ENCODE data around the gene STAT3. TPM values are rescaled to one million over a fixed set of nuclear protein-coding genes. Genes with fewer than 3 reads are reported as not detected.
"Not testable (repeated sequence)": the region's sequence is repeated elsewhere in the genome, so short reads cannot be mapped to it uniquely, and the experiment has no call there.

The STAT3 gene
- total RNA-seq, 2 donors from 2014 or later, result 346 to 380 TPM

DNA sequence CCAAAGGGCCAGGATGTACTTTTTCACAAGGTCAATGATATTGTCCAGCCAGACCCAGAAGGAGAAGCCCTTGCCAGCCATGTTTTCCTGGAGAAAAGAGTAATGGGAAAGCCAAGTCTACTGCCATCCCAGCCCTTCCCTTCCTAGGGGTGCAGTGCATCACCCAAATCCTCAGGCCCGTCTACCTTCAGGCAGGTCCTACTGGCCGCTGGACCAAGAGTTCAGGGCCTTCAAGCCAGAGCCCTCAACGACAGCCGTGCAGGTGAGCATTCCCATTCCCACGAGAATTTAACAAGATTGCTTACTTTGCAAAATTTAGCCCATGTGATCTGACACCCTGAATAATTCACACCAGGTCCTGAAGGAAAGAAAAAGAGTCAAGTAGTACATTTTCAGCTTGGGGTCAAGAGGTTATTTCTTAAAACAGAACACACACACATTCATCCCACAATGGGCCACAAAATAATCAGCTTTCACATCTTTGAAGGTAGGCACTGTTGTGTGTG lies 64.9 kb downstream of the STAT3 start:
- no peaks in the 10 kb centered on the region for H3K9me3 Mint-ChIP-seq
- ATAC-seq (replicated peaks in 1 of 2) (peak; percentile 8 to 10), DNase-seq (no peak)
- H3K27ac Mint-ChIP-seq, result peak overlapping the region; percentile 52
- peaks cover 31 to 66% of the 10 kb centered on the region in 2 donors for H3K36me3 Mint-ChIP-seq (ENCODE audit: insufficient read depth in 2 of 2)
- peak overlapping the region; percentile 9 to 20 for H3K4me3 Mint-ChIP-seq
- H3K27me3 Mint-ChIP-seq (ENCODE audit: low read depth), result no peaks in the 10 kb centered on the region
- H3K4me1 Mint-ChIP-seq (ENCODE audit: low read depth), result peaks cover 54% of the 10 kb centered on the region

DNA sequence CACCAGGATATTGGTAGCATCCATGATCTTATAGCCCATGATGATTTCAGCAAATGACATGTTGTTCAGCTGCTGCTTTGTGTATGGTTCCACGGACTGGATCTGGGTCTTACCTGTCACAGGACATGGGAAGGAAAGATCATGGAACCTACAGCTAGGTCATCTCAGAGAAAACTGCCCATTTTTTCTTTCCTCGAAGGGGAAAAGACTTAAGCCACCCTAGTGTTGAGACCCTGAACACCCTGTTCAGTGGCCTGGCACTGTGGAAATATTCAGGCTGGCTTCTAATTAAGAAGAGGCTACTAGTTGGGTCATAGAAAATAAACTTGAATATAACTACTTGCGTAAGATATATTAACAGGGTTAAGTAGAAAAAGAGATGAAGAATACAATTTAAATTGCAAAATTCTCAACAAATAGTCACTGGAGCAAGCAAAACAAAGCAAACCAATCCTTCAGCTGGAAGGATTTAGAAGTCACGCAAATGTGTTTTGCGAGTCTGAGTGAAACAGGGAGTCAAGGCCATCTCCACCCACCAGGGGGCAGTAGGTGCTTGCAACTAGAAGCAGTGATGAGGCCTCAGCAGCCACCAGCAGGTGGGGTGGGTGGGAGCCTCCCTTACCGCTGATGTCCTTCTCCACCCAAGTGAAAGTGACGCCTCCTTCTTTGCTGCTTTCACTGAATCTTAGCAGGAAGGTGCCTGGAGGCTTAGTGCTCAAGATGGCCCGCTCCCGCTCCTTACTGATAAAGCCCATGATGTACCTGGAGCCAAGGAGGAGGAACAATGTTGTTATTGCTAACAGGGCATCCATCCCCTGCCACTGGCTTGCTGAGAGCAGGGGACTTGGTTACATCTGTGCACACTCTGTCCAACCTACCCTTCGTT lies 65.6 kb downstream of the STAT3 start:
- ATAC-seq (replicated peaks in 1 of 2), result peak; percentile 88 to 90
- H3K27me3 Mint-ChIP-seq (ENCODE audit: low read depth), result no peaks in the 10 kb centered on the region
- peaks cover 31 to 68% of the 10 kb centered on the region in 2 donors for H3K36me3 Mint-ChIP-seq (ENCODE audit: insufficient read depth in 2 of 2)
- H3K9me3 Mint-ChIP-seq, result no peaks in the 10 kb centered on the region
- H3K4me1 Mint-ChIP-seq (ENCODE audit: low read depth), result peaks cover 59% of the 10 kb centered on the region
- peak overlapping the region; percentile 89 for H3K27ac Mint-ChIP-seq
- peak overlapping the region in 1 of 2 donors; percentile 24 for H3K4me3 Mint-ChIP-seq
- peak; percentile 94 for DNase-seq

DNA sequence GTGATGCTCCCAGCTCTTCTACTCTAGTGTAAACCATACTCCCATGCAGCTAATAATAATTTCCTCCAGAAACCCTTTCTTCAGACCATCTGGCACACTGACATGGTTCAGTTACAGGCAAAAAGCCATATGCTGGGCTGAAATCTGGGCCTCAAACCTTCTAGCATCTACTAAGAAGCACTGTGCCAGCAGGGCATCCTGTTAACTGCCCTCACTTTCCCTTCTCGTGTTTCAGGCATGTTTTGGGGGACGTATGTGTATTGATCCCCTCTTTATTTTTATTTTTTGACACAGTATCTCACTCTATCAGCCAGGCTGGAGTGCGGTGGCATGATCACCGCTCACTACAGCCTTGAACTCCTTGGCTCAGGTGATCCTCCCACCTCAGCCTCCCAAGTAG lies 66.7 kb downstream of the STAT3 start:
- Mint-ChIP-seq H3K4me3 (peak overlapping the region; percentile 36 to 39), H3K27ac (peak overlapping the region; percentile 89), H3K36me3 (ENCODE audit: insufficient read depth in 2 of 2) (peaks cover 36 to 70% of the 10 kb centered on the region in 2 donors), H3K4me1 (ENCODE audit: low read depth) (peaks cover 70% of the 10 kb centered on the region), H3K27me3 (ENCODE audit: low read depth) (no peaks in the 10 kb centered on the region), H3K9me3 (no peaks in the 10 kb centered on the region)
- no peak for DNase-seq
- no peak for ATAC-seq (replicated peaks in 1 of 2)

DNA sequence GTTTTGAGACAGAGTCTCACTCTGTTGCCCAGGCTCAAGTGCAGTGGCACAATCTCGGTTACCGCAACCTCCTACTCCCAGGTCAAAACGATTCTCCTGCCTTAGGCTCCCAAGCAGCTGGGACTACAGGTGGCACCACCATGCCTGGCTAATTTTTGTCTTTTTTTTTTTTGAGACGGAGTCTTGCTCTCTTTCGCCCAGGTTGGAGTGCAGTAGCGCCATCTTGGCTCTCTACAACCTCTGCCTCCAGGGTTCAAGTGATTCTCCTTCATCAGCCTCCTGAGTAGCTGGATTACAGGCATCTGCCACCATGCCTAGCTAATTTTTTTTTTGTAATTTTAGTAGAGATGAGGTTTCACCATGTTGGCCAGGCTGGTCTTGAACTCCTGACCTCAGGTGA lies 70.3 kb downstream of the STAT3 start:
- not testable (repeated sequence) for DNase-seq; H3K27me3 Mint-ChIP-seq (ENCODE audit: low read depth); H3K4me3 Mint-ChIP-seq; ATAC-seq (replicated peaks in 1 of 2); H3K9me3 Mint-ChIP-seq
- Mint-ChIP-seq H3K4me1 (ENCODE audit: low read depth) (peaks cover 92% of the 10 kb centered on the region), H3K36me3 (ENCODE audit: insufficient read depth in 2 of 2) (peaks cover 32 to 68% of the 10 kb centered on the region in 2 donors), H3K27ac (peak overlapping the region; percentile 15)

DNA sequence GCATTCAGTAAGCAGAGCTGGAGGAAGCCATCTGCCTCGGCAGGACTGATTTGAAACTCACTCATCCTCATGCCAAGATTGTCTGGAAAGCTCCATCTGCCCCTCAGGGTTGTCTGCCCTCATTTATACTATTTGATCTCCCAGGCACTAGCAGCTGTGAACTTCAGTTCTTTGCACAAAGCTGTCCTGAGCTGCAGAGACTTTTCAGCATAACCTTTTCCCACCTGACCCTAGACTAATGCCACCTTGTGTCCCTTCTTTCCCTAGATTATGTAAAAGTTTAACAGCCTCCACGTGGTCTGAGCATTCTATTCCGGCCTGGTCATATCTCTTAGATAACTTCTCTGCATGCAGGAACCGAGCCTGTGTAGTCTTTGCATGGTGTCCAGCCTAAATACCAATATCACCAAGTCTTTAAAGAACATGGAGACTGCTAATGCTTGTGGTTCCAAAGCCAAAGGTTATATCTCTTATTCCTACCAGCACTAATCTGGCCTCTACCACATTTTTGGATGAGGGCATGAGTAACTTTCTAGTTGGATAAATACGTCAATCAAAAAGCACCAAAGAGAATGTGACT lies 70.9 kb downstream of the STAT3 start:
- H3K36me3 Mint-ChIP-seq (ENCODE audit: insufficient read depth in 2 of 2), result peaks cover 31 to 63% of the 10 kb centered on the region in 2 donors
- H3K27me3 Mint-ChIP-seq (ENCODE audit: low read depth), result no peaks in the 10 kb centered on the region
- peak overlapping the region; percentile 84 for H3K27ac Mint-ChIP-seq
- H3K9me3 Mint-ChIP-seq, result no peaks in the 10 kb centered on the region
- no peak overlapping the region for H3K4me3 Mint-ChIP-seq
- ATAC-seq (replicated peaks in 1 of 2) (no peak), DNase-seq (no peak)
- H3K4me1 Mint-ChIP-seq (ENCODE audit: low read depth), result peaks cover 92% of the 10 kb centered on the region

DNA sequence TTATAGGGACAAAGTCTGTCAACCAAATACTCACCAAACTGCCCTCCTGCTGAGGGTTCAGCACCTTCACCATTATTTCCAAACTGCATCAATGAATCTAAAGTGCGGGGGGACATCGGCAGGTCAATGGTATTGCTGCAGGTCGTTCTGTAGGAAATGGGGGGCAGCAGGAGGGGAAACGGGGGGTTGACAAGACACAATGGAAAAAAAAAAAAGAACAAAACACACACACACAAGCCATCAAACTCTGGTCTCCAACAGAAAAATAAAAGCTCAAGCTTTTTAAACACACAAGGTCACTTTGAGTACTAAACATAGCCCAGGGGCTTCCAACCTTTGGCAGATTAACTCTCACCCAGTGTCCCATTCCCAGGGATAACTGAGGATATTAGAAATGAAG lies 71.5 kb downstream of the STAT3 start:
- H3K4me1 Mint-ChIP-seq (ENCODE audit: low read depth), result peaks cover 92% of the 10 kb centered on the region
- H3K4me3 Mint-ChIP-seq, result no peak overlapping the region
- peak overlapping the region; percentile 61 for H3K27ac Mint-ChIP-seq
- H3K27me3 Mint-ChIP-seq (ENCODE audit: low read depth), result no peaks in the 10 kb centered on the region
- DNase-seq (no peak), ATAC-seq (replicated peaks in 1 of 2) (no peak)
- peaks cover 25 to 61% of the 10 kb centered on the region in 2 donors for H3K36me3 Mint-ChIP-seq (ENCODE audit: insufficient read depth in 2 of 2)
- no peaks in the 10 kb centered on the region for H3K9me3 Mint-ChIP-seq

DNA sequence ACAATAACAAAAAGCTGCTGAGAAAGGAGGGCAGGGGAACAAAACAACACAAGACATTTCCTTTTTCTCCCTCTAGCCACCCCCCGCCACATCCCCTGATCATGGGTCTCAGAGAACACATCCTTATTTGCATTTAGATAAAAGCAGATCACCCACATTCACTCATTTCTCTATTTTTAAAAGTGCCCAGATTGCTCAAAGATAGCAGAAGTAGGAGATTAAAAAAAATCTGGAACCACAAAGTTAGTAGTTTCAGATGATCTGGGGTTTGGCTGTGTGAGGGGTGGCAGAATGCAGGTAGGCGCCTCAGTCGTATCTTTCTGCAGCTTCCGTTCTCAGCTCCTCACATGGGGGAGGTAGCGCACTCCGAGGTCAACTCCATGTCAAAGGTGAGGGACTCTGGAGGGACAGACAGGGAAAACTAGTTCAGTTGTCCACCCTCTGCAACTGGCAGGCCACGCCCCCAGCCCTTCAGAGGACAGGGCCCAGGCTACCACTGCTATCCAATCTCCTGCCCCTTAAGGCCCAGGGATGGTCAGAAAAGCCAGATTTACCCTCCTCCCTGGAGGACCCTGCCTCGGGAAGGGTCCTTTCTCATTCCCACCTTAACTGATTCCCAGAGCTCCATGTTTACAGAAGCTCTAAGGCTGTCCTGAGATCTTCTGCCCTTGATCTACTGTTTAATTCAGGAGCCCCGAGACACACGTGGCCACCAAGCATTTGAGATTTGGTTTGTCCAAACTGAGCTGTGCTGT lies 72.7 kb downstream of the STAT3 start:
- no peaks in the 10 kb centered on the region for H3K9me3 Mint-ChIP-seq
- DNase-seq, result no peak

DNA sequence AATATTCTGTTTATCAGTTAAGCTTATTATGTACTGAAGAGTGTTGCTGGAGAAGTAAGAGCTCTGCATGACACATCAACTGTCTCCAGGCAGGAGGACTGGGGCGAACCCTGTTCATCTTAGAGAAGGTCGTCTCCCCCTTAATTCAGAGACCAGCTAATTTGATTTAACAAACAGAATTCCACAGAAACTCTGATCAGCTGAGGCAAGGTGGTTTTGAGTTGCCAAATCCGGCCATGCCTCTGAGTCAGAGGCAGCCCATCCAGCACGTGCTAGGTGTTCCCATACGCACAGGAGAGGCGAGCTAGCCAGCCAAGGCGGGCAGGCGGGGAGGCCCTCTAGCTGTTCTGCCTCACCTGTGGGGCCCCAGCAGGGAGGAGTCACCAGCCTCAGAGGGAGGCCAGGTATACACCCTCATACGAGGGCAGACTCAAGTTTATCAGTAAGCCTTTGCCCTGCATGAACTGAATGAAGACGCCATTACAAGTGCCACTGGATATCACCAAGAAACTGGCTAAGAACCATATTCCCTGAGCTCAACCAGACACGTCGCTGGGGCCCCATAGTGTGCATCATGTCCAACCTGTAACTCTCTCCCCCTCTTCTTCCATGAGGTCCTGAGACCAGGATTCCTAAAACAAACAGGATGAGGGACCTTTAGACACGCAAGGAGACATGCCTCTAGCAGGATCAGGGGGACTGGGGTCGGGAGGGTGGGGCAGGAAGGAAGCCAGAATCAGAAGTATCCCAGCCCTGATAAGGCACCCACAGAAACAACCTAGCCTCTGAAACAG lies 74.3 kb downstream of the STAT3 start:
- H3K4me1 Mint-ChIP-seq (ENCODE audit: low read depth), result peaks cover 94% of the 10 kb centered on the region
- peaks cover 19 to 53% of the 10 kb centered on the region in 2 donors for H3K36me3 Mint-ChIP-seq (ENCODE audit: insufficient read depth in 2 of 2)
- peak overlapping the region; percentile 70 for H3K27ac Mint-ChIP-seq
- H3K4me3 Mint-ChIP-seq, result peak overlapping the region; percentile 34 to 45
- ATAC-seq (replicated peaks in 1 of 2) (no peak), DNase-seq (peak in 1 of 2 donors; percentile 52)
- H3K27me3 Mint-ChIP-seq (ENCODE audit: low read depth), result no peaks in the 10 kb centered on the region
- H3K9me3 Mint-ChIP-seq, result no peaks in the 10 kb centered on the region

More for the DNA sequence above, 72.7 kb downstream of the STAT3 start:
- Mint-ChIP-seq H3K4me3 (peak overlapping the region in 1 of 2 donors; percentile 35), H3K36me3 (ENCODE audit: insufficient read depth in 2 of 2) (peaks cover 23 to 58% of the 10 kb centered on the region in 2 donors), H3K27ac (peak overlapping the region; percentile 64), H3K4me1 (ENCODE audit: low read depth) (peaks cover 92% of the 10 kb centered on the region), H3K27me3 (ENCODE audit: low read depth) (no peaks in the 10 kb centered on the region)
- ATAC-seq (replicated peaks in 1 of 2), result no peak

DNA sequence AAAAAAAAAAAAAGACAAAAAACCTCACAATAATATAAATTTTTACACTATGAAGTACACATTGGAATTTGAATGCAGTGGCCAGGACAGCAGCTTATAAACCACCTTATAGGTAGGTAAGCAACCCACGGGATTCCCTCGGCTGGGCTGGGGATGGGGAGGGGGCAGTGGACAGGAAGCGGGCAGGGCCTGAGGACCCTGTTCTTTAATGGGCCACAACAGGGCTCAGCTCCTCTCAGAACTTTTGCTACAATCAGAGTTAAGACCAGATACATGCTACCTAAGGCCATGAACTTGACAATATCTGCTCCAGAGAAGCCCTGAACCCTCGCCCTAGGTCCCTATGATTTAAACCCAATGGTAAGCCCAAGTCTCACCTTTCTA lies 74.9 kb downstream of the STAT3 start:
- no peak for DNase-seq
- Mint-ChIP-seq H3K9me3 (no peaks in the 10 kb centered on the region), H3K27ac (peak overlapping the region; percentile 70), H3K36me3 (ENCODE audit: insufficient read depth in 2 of 2) (peaks cover 16 to 48% of the 10 kb centered on the region in 2 donors), H3K27me3 (ENCODE audit: low read depth) (no peaks in the 10 kb centered on the region), H3K4me3 (peak overlapping the region; percentile 43 to 45), H3K4me1 (ENCODE audit: low read depth) (peaks cover 94% of the 10 kb centered on the region)
- ATAC-seq (replicated peaks in 1 of 2), result no peak

DNA sequence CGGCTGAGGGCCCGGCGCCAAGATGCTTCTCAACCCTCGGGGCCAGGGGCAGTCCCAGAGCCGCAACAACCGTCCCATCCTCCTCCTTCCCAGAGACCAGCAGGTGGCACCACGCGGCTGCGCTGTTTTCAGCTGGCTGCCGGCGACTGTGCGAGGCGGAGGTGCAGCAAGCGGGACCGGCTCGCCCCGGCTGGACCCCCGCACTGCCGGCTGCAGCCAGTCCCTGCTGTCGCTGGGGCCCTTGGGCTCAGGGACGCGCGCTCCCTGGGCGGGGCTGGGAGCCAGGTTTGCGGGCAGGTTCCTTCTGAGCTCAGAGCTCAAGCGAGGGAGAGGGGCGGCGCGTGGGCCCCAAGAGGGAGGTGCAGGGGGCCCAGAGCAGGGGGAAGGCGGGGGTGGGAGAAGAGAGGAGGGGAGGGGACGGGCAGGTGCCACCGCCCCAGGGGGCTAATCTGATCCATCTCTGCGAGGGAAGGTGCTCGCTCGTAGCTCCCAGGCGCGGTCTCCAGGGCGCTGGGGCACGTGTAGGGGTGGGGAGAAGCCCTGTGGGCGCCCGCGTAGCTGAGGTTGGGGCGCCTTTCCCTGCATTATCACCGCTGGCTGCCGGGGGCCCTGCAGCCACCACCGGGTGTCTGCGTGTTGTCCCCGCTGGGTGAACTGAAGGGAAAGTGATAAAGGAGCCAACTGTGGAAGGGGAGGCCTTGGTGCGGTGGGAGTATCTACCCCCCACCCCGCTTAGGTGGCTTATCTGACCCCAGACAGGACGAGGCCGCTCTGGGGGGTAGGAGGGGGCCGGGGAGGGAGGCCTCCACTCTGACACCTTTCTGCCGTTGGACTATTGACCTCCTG lies 75.7 kb downstream of the STAT3 start:
- ATAC-seq (replicated peaks in 1 of 2) (peak; percentile 65 to 71), DNase-seq (peak; percentile 87 to 89)
- H3K4me1 Mint-ChIP-seq (ENCODE audit: low read depth), result peaks cover 96% of the 10 kb centered on the region
- no peaks in the 10 kb centered on the region for H3K9me3 Mint-ChIP-seq
- peak overlapping the region; percentile 87 for H3K27ac Mint-ChIP-seq
- H3K36me3 Mint-ChIP-seq (ENCODE audit: insufficient read depth in 2 of 2), result peaks cover 16 to 45% of the 10 kb centered on the region in 2 donors
- peak overlapping the region; percentile 57 to 80 for H3K4me3 Mint-ChIP-seq
- H3K27me3 Mint-ChIP-seq (ENCODE audit: low read depth), result no peaks in the 10 kb centered on the region

DNA sequence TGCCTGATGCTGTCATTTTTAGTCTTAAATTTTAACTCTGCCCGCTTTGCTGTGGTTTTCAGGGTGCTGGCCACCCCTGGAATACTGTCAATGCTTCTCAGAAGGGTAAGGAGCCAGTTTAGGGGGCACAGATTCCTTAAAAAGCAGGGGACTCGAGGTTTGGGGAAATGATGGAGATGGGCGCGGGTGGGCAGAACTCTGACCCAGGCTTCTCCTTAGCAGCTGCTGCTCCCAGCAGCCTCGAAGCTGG lies 76.3 kb downstream of the STAT3 start:
- DNase-seq, result no peak
- H3K4me1 Mint-ChIP-seq (ENCODE audit: low read depth), result peaks cover 90% of the 10 kb centered on the region
- H3K9me3 Mint-ChIP-seq, result no peaks in the 10 kb centered on the region
- ATAC-seq (replicated peaks in 1 of 2), result no peak
- no peaks in the 10 kb centered on the region for H3K27me3 Mint-ChIP-seq (ENCODE audit: low read depth)
- H3K4me3 Mint-ChIP-seq, result peak overlapping the region; percentile 39 to 80
- H3K36me3 Mint-ChIP-seq (ENCODE audit: insufficient read depth in 2 of 2), result peaks cover 14 to 42% of the 10 kb centered on the region in 2 donors
- peak overlapping the region; percentile 87 for H3K27ac Mint-ChIP-seq
